GM23248 (cell line): ENCODE measurements around the gene LRMDA.

ENCODE experiments used
- EZH2 ChIP-seq: fragments of 200-600 bp; sonication (generic); IDR thresholded peaks from 2 replicates; pipeline ENCODE4 v1.6.1; 2018; ENCODE audit warnings: antibody characterized with exemption, mild to moderate bottlenecking; ENCODE audit not compliant: insufficient read depth, poor library complexity, severe bottlenecking
- EZH2phosphoT487 ChIP-seq: fragments of 200-600 bp; sonication (generic); IDR thresholded peaks from 2 replicates; pipeline ENCODE4 v1.6.1; 2018; ENCODE audit warnings: antibody characterized with exemption, moderate library complexity, mild to moderate bottlenecking, low read depth; ENCODE audit not compliant: insufficient read depth

DNA sequence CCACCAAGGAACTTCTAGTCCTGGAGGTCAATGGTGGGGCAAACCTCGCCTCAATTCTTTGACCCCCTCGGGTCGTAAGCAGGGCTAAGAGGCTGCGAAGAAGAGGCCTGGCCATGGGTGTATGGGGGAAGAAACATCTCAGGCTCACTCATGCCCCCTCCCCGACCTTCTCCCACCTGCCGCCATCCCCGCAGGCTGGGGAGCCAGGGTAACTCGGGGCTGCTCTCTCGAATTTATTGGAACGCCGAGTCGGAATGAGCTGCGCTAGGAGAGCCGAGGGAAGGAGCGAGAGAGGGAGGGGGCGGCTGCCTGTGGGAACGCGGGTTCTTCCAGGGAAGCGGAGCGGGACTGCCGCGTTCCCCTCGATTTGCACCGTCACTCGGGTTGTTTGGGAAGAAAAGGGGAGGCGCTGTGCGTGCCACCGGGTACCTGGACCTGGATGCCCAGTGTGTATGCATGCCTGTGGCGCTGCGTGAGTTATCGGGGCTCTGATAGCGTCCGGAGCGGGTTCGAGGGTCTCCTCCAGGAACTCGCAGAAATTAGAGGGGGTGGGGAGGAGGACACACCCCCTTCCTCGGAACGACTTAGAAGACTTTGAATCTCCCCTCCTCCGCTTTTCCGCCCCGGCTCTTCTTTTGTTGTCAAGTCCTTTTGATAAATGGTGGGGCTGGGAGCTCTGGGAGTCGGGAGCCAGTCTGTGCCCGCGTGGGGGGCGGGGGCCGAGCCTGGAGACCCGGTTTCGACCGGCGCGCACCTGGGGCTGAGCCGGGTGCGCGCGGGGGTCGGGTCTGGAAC, 28.1 kb upstream of the LRMDA start:
- no peak for TF ChIP-seq EZH2phosphoT487
- no peak for TF ChIP-seq EZH2
